ENCODE data around the gene PLK3. TPM values are rescaled to one million over a fixed set of nuclear protein-coding genes. Genes with fewer than 3 reads are reported as not detected.
"Not testable (repeated sequence)": the region's sequence is repeated elsewhere in the genome, so short reads cannot be mapped to it uniquely, and the experiment has no call there.

Gene PLK3
- total and polyA plus RNA-seq, 8 donors, result 6.1 to 35.3 (median 12.9) TPM

DNA sequence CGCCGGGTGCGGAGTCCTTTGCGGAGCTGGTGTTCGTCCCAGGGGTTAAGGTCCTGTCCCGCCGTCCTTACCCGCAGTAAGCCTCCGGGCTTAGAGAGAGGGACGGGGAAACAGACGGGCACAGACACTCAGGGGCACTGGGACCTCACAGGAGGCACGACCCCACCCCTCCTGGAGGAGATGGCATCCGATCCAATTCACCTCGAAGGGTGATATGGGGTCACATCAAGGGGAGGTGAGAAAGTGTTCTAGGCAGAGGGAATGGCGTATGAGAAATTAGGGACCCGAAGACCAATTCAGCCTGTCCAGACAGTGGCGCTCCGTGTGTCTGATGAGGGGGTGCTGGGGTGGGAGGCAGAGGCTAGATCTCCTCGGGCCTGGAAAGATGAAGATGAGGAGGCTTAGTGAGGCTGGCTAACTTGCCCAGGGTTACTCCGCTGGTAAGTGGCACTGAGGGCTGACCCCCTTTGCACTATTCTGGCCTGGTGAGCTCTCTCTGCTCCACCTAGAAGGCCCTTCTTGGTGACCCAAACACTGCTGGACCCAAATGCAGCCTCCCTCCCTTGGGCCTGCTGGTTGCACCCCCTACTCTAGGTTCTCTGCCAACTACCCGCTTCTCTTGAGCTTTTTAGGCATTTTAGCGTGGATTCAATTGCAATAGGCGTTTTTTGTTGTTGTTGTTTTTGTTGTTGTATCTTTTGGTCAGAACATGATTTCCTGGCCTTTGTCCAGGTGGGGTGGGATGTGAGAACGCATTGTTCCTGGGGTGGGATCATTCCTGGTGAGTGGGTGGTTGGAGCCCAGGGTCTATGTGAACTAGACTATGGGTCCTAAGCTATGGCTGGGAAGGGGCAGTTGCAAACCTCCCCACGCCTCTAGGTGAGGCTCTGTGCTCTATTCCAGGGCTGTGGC, 20.4 kb downstream of the PLK3 start:
- DNase-seq (peak in 3 of 6 donors; percentile 32 to 35 (median 33)), FAIRE-seq (no peak)
- 20 to 21% methylated on average over 25 of the region's 25 CpGs for WGBS, 2 donors

DNA sequence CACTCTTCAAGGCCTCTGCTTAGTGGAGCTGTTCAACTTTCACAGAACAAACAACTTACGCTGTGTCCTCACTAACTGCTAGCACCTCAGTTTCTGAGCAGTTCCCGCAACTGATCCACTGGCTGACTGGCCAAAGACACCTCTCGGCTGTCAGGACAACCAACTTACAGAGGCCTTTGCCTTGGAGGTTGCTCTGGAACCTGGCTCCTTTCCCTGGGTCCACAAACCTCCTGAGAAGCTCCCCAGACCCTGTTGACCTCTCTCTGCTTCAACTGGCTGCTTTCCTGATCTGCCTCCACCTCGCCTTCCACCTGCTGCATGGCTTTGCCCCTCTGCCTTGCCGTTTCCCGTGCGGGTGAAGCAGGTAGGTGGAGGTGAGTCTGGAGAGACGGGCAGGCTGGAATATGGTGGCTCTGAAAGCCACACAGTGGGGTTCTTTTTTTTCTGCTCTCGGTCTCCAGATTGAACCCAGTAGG, 21.1 kb downstream of the PLK3 start:
- 75 to 88% methylated on average over 9 of the region's 9 CpGs for WGBS, 2 donors
- Histone ChIP-seq H3K4me3 (no peak overlapping the region), H3K4me1 (no peaks in the 10 kb centered on the region), H3K27me3 (no peaks in the 10 kb centered on the region), H3K27ac (no peak overlapping the region), H3K36me3 (no peaks in the 10 kb centered on the region), H3K9me3 (no peaks in the 10 kb centered on the region)
- peak in 2 of 6 donors; percentile 28 to 52 for DNase-seq
- FAIRE-seq, result no peak
- TF ChIP-seq, protein P1, sequence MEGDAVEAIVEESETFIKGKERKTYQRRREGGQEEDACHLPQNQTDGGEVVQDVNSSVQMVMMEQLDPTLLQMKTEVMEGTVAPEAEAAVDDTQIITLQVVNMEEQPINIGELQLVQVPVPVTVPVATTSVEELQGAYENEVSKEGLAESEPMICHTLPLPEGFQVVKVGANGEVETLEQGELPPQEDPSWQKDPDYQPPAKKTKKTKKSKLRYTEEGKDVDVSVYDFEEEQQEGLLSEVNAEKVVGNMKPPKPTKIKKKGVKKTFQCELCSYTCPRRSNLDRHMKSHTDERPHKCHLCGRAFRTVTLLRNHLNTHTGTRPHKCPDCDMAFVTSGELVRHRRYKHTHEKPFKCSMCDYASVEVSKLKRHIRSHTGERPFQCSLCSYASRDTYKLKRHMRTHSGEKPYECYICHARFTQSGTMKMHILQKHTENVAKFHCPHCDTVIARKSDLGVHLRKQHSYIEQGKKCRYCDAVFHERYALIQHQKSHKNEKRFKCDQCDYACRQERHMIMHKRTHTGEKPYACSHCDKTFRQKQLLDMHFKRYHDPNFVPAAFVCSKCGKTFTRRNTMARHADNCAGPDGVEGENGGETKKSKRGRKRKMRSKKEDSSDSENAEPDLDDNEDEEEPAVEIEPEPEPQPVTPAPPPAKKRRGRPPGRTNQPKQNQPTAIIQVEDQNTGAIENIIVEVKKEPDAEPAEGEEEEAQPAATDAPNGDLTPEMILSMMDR (IDR thresholded peaks at IDR 0.05), result no peak
- intact Hi-C loops (cut with DNase I), result no loop called here
- ATAC-seq, result no peak

More for the DNA sequence above, 20.4 kb downstream of the PLK3 start:
- no peaks in the 10 kb centered on the region for H3K9me3 ChIP-seq
- intact Hi-C loops (cut with DNase I), result no loop called here
- no peaks in the 10 kb centered on the region for H3K36me3 ChIP-seq
- TF ChIP-seq, protein P1 (IDR thresholded peaks at IDR 0.05), result no peak
- no peaks in the 10 kb centered on the region for H3K27me3 ChIP-seq
- peak overlapping the region; percentile 89 to 99 (median 96) for H3K27ac ChIP-seq
- H3K4me3 ChIP-seq, result peak overlapping the region; percentile 32 to 62 (median 52)
- ATAC-seq, result peak; percentile 18 to 33 (median 26)
- H3K4me1 ChIP-seq, result no peaks in the 10 kb centered on the region

DNA sequence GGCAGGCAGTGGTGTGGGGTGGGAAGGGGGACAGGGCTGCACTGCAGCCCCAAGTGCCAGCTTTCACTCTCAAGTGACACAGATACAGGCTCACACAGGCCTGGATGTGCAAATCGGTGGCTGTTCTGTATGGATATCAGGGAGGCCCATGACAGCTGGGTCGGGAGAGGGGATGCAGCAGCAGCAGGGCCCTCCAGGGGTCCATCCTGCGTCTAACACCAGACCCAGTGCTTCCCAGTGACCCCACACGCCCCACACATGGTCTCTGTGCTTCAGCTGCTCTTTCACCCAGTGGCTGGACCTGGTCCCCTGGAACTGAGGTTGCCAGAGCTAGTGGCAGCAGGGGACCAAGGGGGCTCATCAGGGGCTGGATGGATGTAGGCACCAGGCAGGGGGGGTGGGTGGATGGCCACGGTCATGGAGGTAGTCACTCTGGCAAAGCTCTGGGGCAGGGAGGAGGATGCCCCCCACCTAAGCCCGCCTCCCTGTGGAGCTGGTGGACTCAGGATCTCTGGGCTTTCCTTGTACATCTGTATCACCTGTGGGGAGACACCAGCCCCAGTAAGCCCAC, 22.0 kb downstream of the PLK3 start:
- Histone ChIP-seq H3K27ac (no peak overlapping the region), H3K4me1 (no peaks in the 10 kb centered on the region), H3K9me3 (no peaks in the 10 kb centered on the region), H3K27me3 (no peaks in the 10 kb centered on the region), H3K36me3 (no peaks in the 10 kb centered on the region), H3K4me3 (no peak overlapping the region)
- TF ChIP-seq, protein P1 (IDR thresholded peaks at IDR 0.05), result no peak
- no peak for ATAC-seq
- FAIRE-seq, result no peak
- peak in 3 of 6 donors; percentile 13 to 71 (median 41) for DNase-seq
- intact Hi-C loops (cut with DNase I), result no loop called here
- WGBS, 2 donors, result 83 to 87% methylated on average over 6 of the region's 6 CpGs

DNA sequence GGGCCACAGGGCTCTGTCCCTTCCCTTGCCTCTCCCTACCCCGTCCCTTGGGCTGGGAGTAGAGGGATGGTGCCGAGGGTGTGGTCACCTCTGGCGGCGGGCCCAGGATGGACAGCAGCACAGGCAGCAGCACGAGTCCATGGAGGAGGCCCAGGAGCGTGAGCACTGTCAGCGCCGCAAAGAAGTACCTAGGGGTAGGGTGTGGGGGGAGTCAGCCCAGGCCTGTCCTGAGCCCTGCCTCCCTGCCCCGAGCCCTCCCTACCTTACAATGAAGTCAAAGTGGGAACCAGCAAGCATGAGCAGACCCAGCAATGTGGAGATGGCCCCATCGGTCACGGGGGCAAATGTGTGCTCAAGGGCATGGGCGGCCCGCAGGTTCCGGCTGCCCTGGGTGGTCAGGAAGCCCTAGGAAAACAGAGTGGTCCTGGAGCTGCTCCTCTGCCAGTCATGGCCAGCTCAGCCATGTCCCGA, 22.8 kb downstream of the PLK3 start:
- intact Hi-C loops (cut with DNase I), result no loop called here
- ATAC-seq (no peak), DNase-seq (peak in 3 of 6 donors; percentile 14 to 76 (median 54))

DNA sequence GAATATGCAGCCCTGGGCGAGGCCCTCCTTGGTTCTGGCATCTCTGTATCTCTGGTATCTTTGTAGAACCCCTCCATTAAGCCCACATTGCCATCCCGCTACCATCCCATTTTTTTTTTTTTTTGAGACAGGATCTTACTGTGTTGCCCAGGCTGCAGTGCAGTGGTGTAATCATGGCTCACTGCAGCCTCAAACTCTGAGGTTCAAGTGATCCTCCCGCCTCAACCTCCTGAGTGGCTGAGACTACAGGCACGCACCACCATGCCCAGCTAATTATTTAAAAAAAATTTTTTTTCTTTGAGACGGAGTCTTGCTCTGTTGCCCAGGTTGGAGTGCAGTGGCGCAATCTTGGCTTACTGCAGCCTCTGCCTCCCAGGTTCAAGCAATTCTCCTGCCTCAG, 24.2 kb downstream of the PLK3 start:
- FAIRE-seq; H3K4me1 ChIP-seq; H3K9me3 ChIP-seq; H3K27ac ChIP-seq; H3K27me3 ChIP-seq; H3K4me3 ChIP-seq; ATAC-seq; H3K36me3 ChIP-seq; intact Hi-C loops (cut with DNase I); DNase-seq: not testable (repeated sequence)
- 93 to 94% methylated on average over 6 of the region's 6 CpGs for WGBS, 2 donors

More for the DNA sequence above, 22.8 kb downstream of the PLK3 start:
- TF ChIP-seq, protein P1 (IDR thresholded peaks at IDR 0.05), result no peak
- Histone ChIP-seq H3K27ac (no peak overlapping the region), H3K9me3 (no peaks in the 10 kb centered on the region), H3K4me1 (no peaks in the 10 kb centered on the region), H3K36me3 (no peaks in the 10 kb centered on the region), H3K4me3 (no peak overlapping the region), H3K27me3 (no peaks in the 10 kb centered on the region)
- 84 to 89% methylated on average over 13 to 15 of the region's 15 CpGs for WGBS, 2 donors
- FAIRE-seq, result no peak

All from pancreas (tissue), 10 donors.